ENCODE data around the gene TMEM151A. TPM values are rescaled to one million over a fixed set of nuclear protein-coding genes. Genes with fewer than 3 reads are reported as not detected.

TMEM151A gene
- total and polyA plus RNA-seq, 2 of the 4 experiments (the other 2 are of a cell fraction), result 0.03 TPM; not detected in 1

DNA sequence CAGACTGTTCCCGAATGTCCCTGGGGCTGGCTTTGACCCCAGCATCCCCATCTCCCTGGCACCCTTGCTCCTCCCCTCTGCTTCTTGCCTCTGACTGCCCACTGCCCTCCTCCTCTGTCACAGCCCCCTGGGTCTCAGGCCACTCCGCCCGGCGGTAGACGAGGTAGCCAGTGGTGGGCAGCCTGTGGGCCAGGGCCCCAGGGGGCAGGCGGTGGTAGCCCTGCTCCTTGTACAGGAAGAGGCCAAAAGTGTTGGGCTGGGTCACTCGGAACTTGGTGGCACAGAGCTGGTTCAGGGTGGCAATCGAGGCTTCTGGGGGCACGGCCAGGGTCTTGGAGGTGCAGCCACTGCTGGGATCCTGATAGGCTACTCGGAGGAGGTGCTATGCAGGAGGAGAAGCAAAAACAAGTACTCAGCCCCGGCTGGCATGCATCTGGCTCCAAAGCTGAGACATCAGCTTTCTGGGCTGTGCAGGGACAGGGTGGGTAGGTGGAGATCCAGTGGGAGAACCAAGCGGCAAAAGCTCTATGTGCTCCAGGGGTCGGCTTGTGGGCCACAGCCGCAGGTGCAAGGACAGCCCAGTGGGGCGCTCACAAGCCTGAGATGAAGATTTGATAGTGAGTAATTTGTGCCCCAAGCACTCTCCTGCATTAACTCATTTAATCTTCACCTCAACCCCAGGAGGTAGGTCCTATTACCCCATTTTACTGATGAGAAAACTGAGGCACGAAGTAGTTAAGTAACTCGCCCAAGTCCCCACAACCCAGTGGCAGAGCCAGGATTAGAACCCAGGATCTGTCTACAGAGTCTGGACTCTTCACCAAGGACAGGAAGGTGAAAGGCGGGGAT lies 40.9 kb downstream of the TMEM151A start:
- peaks cover 18% of the 10 kb centered on the region for H4K20me1 ChIP-seq (ENCODE audit: insufficient read depth, low read length)
- TF ChIP-seq NFE2L2 (IDR thresholded peaks at IDR 0.05; ENCODE audit: low read depth, low read length), result no peak
- TF ChIP-seq MAZ (IDR thresholded peaks at IDR 0.05; ENCODE audit: borderline replicate concordance, low read depth, low read length), result no peak
- TF ChIP-seq MXI1 (IDR thresholded peaks at IDR 0.05; ENCODE audit: borderline replicate concordance, low read depth, low read length), result no peak
- no peak for TF ChIP-seq CHD1 (IDR thresholded peaks at IDR 0.05; ENCODE audit: low read depth, low read length)
- TF ChIP-seq, protein P1, sequence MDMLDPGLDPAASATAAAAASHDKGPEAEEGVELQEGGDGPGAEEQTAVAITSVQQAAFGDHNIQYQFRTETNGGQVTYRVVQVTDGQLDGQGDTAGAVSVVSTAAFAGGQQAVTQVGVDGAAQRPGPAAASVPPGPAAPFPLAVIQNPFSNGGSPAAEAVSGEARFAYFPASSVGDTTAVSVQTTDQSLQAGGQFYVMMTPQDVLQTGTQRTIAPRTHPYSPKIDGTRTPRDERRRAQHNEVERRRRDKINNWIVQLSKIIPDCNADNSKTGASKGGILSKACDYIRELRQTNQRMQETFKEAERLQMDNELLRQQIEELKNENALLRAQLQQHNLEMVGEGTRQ (IDR thresholded peaks at IDR 0.05; ENCODE audit: low read depth, low read length), result no peak
- no peak for TF ChIP-seq CEBPB (IDR thresholded peaks at IDR 0.05; ENCODE audit: low read depth, low read length)
- no peak for TF ChIP-seq RCOR1 (IDR thresholded peaks at IDR 0.05; ENCODE audit: insufficient replicate concordance, low read length)
- TF ChIP-seq, protein P2, sequence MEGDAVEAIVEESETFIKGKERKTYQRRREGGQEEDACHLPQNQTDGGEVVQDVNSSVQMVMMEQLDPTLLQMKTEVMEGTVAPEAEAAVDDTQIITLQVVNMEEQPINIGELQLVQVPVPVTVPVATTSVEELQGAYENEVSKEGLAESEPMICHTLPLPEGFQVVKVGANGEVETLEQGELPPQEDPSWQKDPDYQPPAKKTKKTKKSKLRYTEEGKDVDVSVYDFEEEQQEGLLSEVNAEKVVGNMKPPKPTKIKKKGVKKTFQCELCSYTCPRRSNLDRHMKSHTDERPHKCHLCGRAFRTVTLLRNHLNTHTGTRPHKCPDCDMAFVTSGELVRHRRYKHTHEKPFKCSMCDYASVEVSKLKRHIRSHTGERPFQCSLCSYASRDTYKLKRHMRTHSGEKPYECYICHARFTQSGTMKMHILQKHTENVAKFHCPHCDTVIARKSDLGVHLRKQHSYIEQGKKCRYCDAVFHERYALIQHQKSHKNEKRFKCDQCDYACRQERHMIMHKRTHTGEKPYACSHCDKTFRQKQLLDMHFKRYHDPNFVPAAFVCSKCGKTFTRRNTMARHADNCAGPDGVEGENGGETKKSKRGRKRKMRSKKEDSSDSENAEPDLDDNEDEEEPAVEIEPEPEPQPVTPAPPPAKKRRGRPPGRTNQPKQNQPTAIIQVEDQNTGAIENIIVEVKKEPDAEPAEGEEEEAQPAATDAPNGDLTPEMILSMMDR (conservative IDR thresholded peaks at IDR 0.05; ENCODE audit: low read depth, low read length), result no peak
- TF ChIP-seq FOS (IDR thresholded peaks at IDR 0.05; ENCODE audit: low read depth, low read length), result no peak
- no peak for TF ChIP-seq SMC3 (IDR thresholded peaks at IDR 0.05; ENCODE audit: low read depth, low read length)
- TF ChIP-seq RAD21 (IDR thresholded peaks at IDR 0.05; ENCODE audit: low read length), result no peak
- no peak for TF ChIP-seq BHLHE40 (IDR thresholded peaks at IDR 0.05; ENCODE audit: low read depth, low read length)
- TF ChIP-seq POLR2A (IDR thresholded peaks at IDR 0.05; ENCODE audit: low read depth, low read length), result no peak
- TF ChIP-seq RFX5 (IDR thresholded peaks at IDR 0.05; ENCODE audit: low read depth, low read length), result no peak
- TF ChIP-seq, protein P3, sequence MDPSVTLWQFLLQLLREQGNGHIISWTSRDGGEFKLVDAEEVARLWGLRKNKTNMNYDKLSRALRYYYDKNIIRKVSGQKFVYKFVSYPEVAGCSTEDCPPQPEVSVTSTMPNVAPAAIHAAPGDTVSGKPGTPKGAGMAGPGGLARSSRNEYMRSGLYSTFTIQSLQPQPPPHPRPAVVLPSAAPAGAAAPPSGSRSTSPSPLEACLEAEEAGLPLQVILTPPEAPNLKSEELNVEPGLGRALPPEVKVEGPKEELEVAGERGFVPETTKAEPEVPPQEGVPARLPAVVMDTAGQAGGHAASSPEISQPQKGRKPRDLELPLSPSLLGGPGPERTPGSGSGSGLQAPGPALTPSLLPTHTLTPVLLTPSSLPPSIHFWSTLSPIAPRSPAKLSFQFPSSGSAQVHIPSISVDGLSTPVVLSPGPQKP (IDR thresholded peaks at IDR 0.05; ENCODE audit: borderline replicate concordance, low read depth, low read length), result no peak
- no peak overlapping the region for H3K27ac ChIP-seq (ENCODE audit: insufficient read depth, low read length)
- peaks cover 5 to 45% of the 10 kb centered on the region in 2 experiments for H3K79me1 ChIP-seq (ENCODE audit: low read depth in 1 of 2, low read length in 2 of 2)
- H2AFZ ChIP-seq (replicated peaks; ENCODE audit: low read length, poor library complexity), result no peak overlapping the region
- no peak overlapping the region for H2AK9ac ChIP-seq (replicated peaks; ENCODE audit: low read depth, low read length, poor library complexity)
- H2BK15ac ChIP-seq (ENCODE audit: low read depth, low read length), result no peak overlapping the region
- no peak overlapping the region for H4K8ac ChIP-seq (ENCODE audit: low read depth in 2 of 2, low read length in 2 of 2)
- in situ Hi-C loops (cut with MboI; ENCODE audit: low sequenced_read_pairs) (no loop called here), dilution Hi-C loops (cut with HindIII; ENCODE audit: low sequenced_read_pairs, unreplicated experiment) (no loop called here), intact Hi-C loops (cut with micrococcal nuclease) (no loop called here)
- ChIA-PET POLR2A (ENCODE audit: unreplicated experiment) (interaction anchor here (1.2 kb wide), 1 partner anchor 16 kb away, joined by 6 read pairs; the partner anchor contains the start of gene CD248), CTCF (no interaction called here)
- peaks cover 21% of the 10 kb centered on the region for H3K36me3 ChIP-seq (ENCODE audit: control insufficient read depth, insufficient read depth, low read length)
- ATAC-seq (ENCODE audit: low read depth), result no peak
- no peak overlapping the region for H3K23ac ChIP-seq (ENCODE audit: low read depth, low read length)
- no peak overlapping the region for H4K5ac ChIP-seq (ENCODE audit: low read depth, low read length)
- no peak overlapping the region for H3K56ac ChIP-seq (ENCODE audit: extremely low read depth, insufficient read depth, low read length)
- H3K9ac ChIP-seq (ENCODE audit: low read depth, low read length), result no peak overlapping the region
- H3K4me3 ChIP-seq (ENCODE audit: insufficient read depth, low read depth, low read length), result no peak overlapping the region
- no peak overlapping the region for H4K91ac ChIP-seq (ENCODE audit: insufficient read depth, low read depth, low read length)
- H3K4ac ChIP-seq (ENCODE audit: low read depth, low read length), result no peak overlapping the region
- H2BK120ac ChIP-seq (ENCODE audit: low read depth, low read length), result no peak overlapping the region
- H3K14ac ChIP-seq (replicated peaks; ENCODE audit: low read depth, low read length), result no peak overlapping the region
- H3K4me1 ChIP-seq (ENCODE audit: control insufficient read depth, insufficient read depth, low read length), result peaks cover 28% of the 10 kb centered on the region
- no peak overlapping the region for H3K18ac ChIP-seq (ENCODE audit: low read depth, low read length)
- no peak overlapping the region for H2BK20ac ChIP-seq (ENCODE audit: low read depth, low read length)
- H2BK5ac ChIP-seq (ENCODE audit: low read depth, low read length, poor library complexity, severe bottlenecking), result no peak overlapping the region
- H3K27me3 ChIP-seq (ENCODE audit: control insufficient read depth, insufficient read depth, low read length), result no peaks in the 10 kb centered on the region
- H3K4me2 ChIP-seq (ENCODE audit: low read depth, low read length), result no peak overlapping the region
- no peaks in the 10 kb centered on the region for H3K9me3 ChIP-seq (ENCODE audit: control insufficient read depth, insufficient read depth, low read length)
- 90% methylated on average over 6 of the region's 18 CpGs; no CpG with 5 or more reads in 1 of the 2 experiments for WGBS, 2 experiments (ENCODE audit: extremely low coverage in 2 of 2, insufficient read length in 1 of 2)
- H2AK5ac ChIP-seq (ENCODE audit: low read depth, low read length), result no peak overlapping the region
- BruUV-seq (replicated peaks), result no TSS peak
- H3K9me1 ChIP-seq (ENCODE audit: insufficient read depth, low read length), result peaks cover 5% of the 10 kb centered on the region
- DNase-seq, result no peak

Data from IMR-90 (cell line).